SU-DHL-6 (cell line): ENCODE data around the gene ZNF346.
"Not testable (repeated sequence)": the region's sequence is repeated elsewhere in the genome, so short reads cannot be mapped to it uniquely, and the experiment has no call there.

Source experiments
- EZH2phosphoT487 ChIP-seq: fragments of 200-600 bp; sonication (generic), shearing (Covaris generic); conservative IDR thresholded peaks from 2 replicates; pipeline ENCODE4 v1.6.1; 2018; ENCODE audit warnings: mild to moderate bottlenecking, antibody characterized with exemption, low read length, moderate library complexity, mixed read lengths
- TF ChIP-seq, protein P1 (sequence below): fragments of 200-600 bp; sonication (generic); IDR thresholded peaks from one replicate; pipeline ENCODE4 v1.5.1; 2017; ENCODE audit warnings: antibody characterized with exemption, mild to moderate bottlenecking, low read length, moderate library complexity; ENCODE audit not compliant: insufficient read depth, poor library complexity, severe bottlenecking

DNA sequence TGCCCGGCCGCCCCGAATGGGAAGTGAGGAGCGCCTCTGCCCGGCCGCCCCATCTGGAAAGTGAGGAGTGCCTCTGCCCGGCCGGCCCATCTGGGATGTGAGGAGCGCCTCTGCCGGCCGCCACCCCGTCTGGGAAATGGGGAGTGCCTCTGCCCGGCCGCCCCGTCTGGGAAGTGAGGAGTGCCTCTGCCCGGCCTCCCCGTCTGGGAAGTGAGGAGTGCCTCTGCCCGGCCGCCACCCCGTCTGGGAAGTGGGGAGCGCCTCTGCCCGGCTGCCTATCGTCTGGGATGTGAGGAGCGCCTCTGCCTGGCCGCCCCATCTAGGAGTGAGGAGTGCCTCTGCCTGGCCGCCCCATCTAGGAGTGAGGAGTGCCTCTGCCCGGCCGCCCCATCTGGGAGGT lies 38.3 kb upstream of the ZNF346 start:
- TF ChIP-seq, protein P1, sequence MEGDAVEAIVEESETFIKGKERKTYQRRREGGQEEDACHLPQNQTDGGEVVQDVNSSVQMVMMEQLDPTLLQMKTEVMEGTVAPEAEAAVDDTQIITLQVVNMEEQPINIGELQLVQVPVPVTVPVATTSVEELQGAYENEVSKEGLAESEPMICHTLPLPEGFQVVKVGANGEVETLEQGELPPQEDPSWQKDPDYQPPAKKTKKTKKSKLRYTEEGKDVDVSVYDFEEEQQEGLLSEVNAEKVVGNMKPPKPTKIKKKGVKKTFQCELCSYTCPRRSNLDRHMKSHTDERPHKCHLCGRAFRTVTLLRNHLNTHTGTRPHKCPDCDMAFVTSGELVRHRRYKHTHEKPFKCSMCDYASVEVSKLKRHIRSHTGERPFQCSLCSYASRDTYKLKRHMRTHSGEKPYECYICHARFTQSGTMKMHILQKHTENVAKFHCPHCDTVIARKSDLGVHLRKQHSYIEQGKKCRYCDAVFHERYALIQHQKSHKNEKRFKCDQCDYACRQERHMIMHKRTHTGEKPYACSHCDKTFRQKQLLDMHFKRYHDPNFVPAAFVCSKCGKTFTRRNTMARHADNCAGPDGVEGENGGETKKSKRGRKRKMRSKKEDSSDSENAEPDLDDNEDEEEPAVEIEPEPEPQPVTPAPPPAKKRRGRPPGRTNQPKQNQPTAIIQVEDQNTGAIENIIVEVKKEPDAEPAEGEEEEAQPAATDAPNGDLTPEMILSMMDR = not testable (repeated sequence)
- TF ChIP-seq EZH2phosphoT487 = not testable (repeated sequence)
